GM12873 (cell line): Measurements from ENCODE around the gene SAPCD2.

Experiments
- CTCF ChIP-seq: IDR thresholded peaks from 2 replicates; pipeline ENCODE4 v1.5.1; 2012; ENCODE audit warnings: low read depth, mild to moderate bottlenecking, moderate library complexity, low read length, control low read depth; ENCODE audit not compliant: insufficient read depth; ENCODE audit errors: missing control alignments

SAPCD2 gene

GRCh38 chr9:137087409-137087925 lies 17.1 kb upstream of the SAPCD2 start:
- TF ChIP-seq CTCF = no peak

- TF ChIP-seq CTCF = no peak
Measured at GRCh38 chr9:137086531-137087408, 16.4 kb upstream of the SAPCD2 start, which contains the start of gene MAN1B1. Gene MAN1B1 (plus strand): TSS chr9:137086985. CDS start chr9:137087000, 15 bp downstream.

GRCh38 chr9:137085920-137086530 lies 15.7 kb upstream of the SAPCD2 start:
- no peak for TF ChIP-seq CTCF

GRCh38 chr9:137084526-137084925 lies 14.2 kb upstream of the SAPCD2 start:
- no peak for TF ChIP-seq CTCF

- no peak for TF ChIP-seq CTCF
Measured at GRCh38 chr9:137083394-137084004, 13.1 kb upstream of the SAPCD2 start.

- TF ChIP-seq CTCF = no peak
Measured at GRCh38 chr9:137082925-137083290, 12.6 kb upstream of the SAPCD2 start.
